MCF 10A (cell line): ENCODE measurements around the gene NCBP3. TPM values are rescaled to one million over a fixed set of nuclear protein-coding genes. Genes with fewer than 3 reads are reported as not detected.
A peak's percentile ranks its signal among the peaks of the same experiment; 100 is the strongest.

Experiments used
- Bru-seq: library from RNA; stranded (reverse); fragments of 400-500 nt; gene quantifications from one replicate; lab custom pipeline; 2021; lab: Mats Ljungman, UMichigan
- BruChase-seq, 2 experiments: library from RNA; stranded (reverse); fragments of 400-500 nt; gene quantifications; one replicate each; lab custom pipeline; 2021; lab: Mats Ljungman, UMichigan
- BruUV-seq: library from RNA; stranded (reverse); fragments of 400-500 nt; replicated peaks from 2 replicates; lab custom pipeline; 2021; lab: Mats Ljungman, UMichigan
- CTCF ChIA-PET: fragments of 300-600 bp; sonication (Branson Sonifier 250); formaldehyde crosslinking; extraction: SDS; loops from one replicate; lab custom pipeline; 2021; ENCODE audit warnings: antibody characterized with exemption, inconsistent platforms; lab: Yijun Ruan, JAX
- POLR2A ChIA-PET: fragments of 300-600, 350-650 bp; sonication (Branson Sonifier 250); formaldehyde crosslinking; extraction: SDS; loops from one replicate; lab custom pipeline; 2020; ENCODE audit warnings: antibody characterized with exemption, inconsistent platforms; lab: Yijun Ruan, JAX
- DNase-seq: peaks from one replicate; pipeline ENCODE4 v3.0.0-alpha.2; 2018; ENCODE audit not compliant: unreplicated experiment
- H3K27ac Mint-ChIP-seq: one replicate; pipeline ENCODE4 v1.8.0; 2022; ENCODE audit warnings: mild to moderate bottlenecking, low read depth, mixed read lengths; ENCODE audit not compliant: unreplicated experiment
- H3K27me3 Mint-ChIP-seq: one replicate; pipeline ENCODE4 v1.8.0; 2022; ENCODE audit warnings: mixed read lengths; ENCODE audit not compliant: insufficient read depth, unreplicated experiment
- H3K36me3 Mint-ChIP-seq: one replicate; pipeline ENCODE4 v1.8.0; 2022; ENCODE audit warnings: mild to moderate bottlenecking, moderate library complexity, mixed read lengths; ENCODE audit not compliant: insufficient read depth, unreplicated experiment
- H3K4me1 Mint-ChIP-seq: one replicate; pipeline ENCODE4 v1.8.0; 2022; ENCODE audit warnings: mixed read lengths; ENCODE audit not compliant: insufficient read depth, unreplicated experiment
- H3K4me3 Mint-ChIP-seq: one replicate; pipeline ENCODE4 v1.8.0; 2022; ENCODE audit warnings: mild to moderate bottlenecking, moderate library complexity, mixed read lengths; ENCODE audit not compliant: unreplicated experiment
- H3K9me3 Mint-ChIP-seq: one replicate; pipeline ENCODE4 v1.8.0; 2022; ENCODE audit warnings: mixed read lengths; ENCODE audit not compliant: unreplicated experiment
- CTCF ChIP-seq: fragments of 200-600 bp; IDR thresholded peaks from one replicate; pipeline ENCODE4 v1.8.0; 2022; ENCODE audit warnings: antibody characterized with exemption, mild to moderate bottlenecking; ENCODE audit not compliant: unreplicated experiment
- intact Hi-C: fragments of 100-400 bp; cut with micrococcal nuclease; formaldehyde crosslinking; loops from 2 replicates; pipeline ENCODE4 v1.14.1; 2022
- long read RNA-seq: library from polyadenylated mRNA; stranded (forward); transcript quantifications from one replicate; pipeline ENCODE4 v2.0.0, GENCODE V29; 2022
- total RNA-seq: library from RNA; stranded (reverse); gene quantifications from 2 replicates; pipeline ENCODE4 v1.2.3, GENCODE V29; 2022

The NCBP3 gene
- total RNA-seq (47.1 and 52.5 TPM in 2 replicates), Bru-seq, nascent RNA (percentile 75 among the genes with signal in this experiment), BruChase-seq, experiment 1, labeled RNA remaining after a 6-hour chase (percentile 89 among the genes with signal in this experiment), BruChase-seq, experiment 2, labeled RNA remaining after a 2-hour chase (percentile 86 among the genes with signal in this experiment)
- long read RNA-seq, full-length matches to known transcripts: 26 of 57 reads
- long read RNA-seq, partial matches to known transcripts: 7 of 57 reads
- long read RNA-seq, other reads (novel, unspliced or antisense): 24 of 57 reads

GRCh38 chr17:3845621-3846436 is at the start of gene NCBP3:
Gene NCBP3 (minus strand): TSS chr17:3846246. CDS start chr17:3846223, 23 bp downstream.
- Mint-ChIP-seq H3K36me3 (peaks cover 32% of the 10 kb centered on the region), H3K4me3 (peak within 1 kb of the TSS; percentile 80), H3K27me3 (no peaks in the 10 kb centered on the region), H3K9me3 (no peaks in the 10 kb centered on the region), H3K4me1 (peaks cover 14% of the 10 kb centered on the region), H3K27ac (peak within 1 kb of the TSS; percentile 86)
- peak; percentile 93 for DNase-seq
- POLR2A ChIA-PET: interaction anchor here (0.5 to 1.9 kb wide), 22 partner anchors 9 to 1783 kb away, joined by 3 to 10 read pairs (median 4); partner anchors contain the start of genes CTNS, CYB5D2, NUP88 and SHPK
- TF ChIP-seq CTCF: peak; percentile 74
- intact Hi-C loops: loop anchor here (1.0 to 5.0 kb wide), 2 partner anchors 61 to 109 kb away; no protein-coding TSS in a partner anchor
- CTCF ChIA-PET: interaction anchor here (0.5 to 6.8 kb wide), 30 partner anchors 9 to 1464 kb away, joined by 3 to 72 read pairs (median 4); partner anchors contain the start of gene P2RX1
- BruUV-seq: no TSS peak

GRCh38 chr17:3895354-3895753 is 49.3 kb upstream of the NCBP3 start:
- Mint-ChIP-seq H3K36me3 (peaks cover 5% of the 10 kb centered on the region), H3K27me3 (no peaks in the 10 kb centered on the region), H3K27ac (no peak overlapping the region), H3K4me3 (no peak overlapping the region), H3K9me3 (no peaks in the 10 kb centered on the region), H3K4me1 (peaks cover 30% of the 10 kb centered on the region)
- intact Hi-C loops: no loop called here
- POLR2A ChIA-PET: interaction anchor here (0.7 kb wide), 1 partner anchor 250 kb away, joined by 4 read pairs; no protein-coding TSS in a partner anchor
- no peak for TF ChIP-seq CTCF
- BruUV-seq: no TSS peak
- no peak for DNase-seq
- CTCF ChIA-PET: interaction anchor here (0.7 to 3.0 kb wide), 2 partner anchors 18 to 970 kb away, joined by 3 to 20 read pairs; no protein-coding TSS in a partner anchor

GRCh38 chr17:3894911-3895343 is 48.9 kb upstream of the NCBP3 start:
- CTCF ChIA-PET: interaction anchor here (0.5 to 3.0 kb wide), 4 partner anchors 19 to 1577 kb away, joined by 3 to 20 read pairs (median 5); no protein-coding TSS in a partner anchor
- POLR2A ChIA-PET: interaction anchor here (0.7 to 1.0 kb wide), 2 partner anchors 131 to 250 kb away, joined by 3 to 4 read pairs; no protein-coding TSS in a partner anchor
- no peak overlapping the region for H3K27ac Mint-ChIP-seq
- H3K9me3 Mint-ChIP-seq: no peaks in the 10 kb centered on the region
- intact Hi-C loops: no loop called here
- peaks cover 7% of the 10 kb centered on the region for H3K36me3 Mint-ChIP-seq
- no peaks in the 10 kb centered on the region for H3K27me3 Mint-ChIP-seq
- no peak for TF ChIP-seq CTCF
- no TSS peak for BruUV-seq
- H3K4me3 Mint-ChIP-seq: no peak overlapping the region
- peak; percentile 66 for DNase-seq
- peaks cover 35% of the 10 kb centered on the region for H3K4me1 Mint-ChIP-seq
